ENCODE measurements around the gene SGPP1. TPM values are rescaled to one million over a fixed set of nuclear protein-coding genes. Genes with fewer than 3 reads are reported as not detected.
"Not testable (repeated sequence)": the region's sequence is repeated elsewhere in the genome, so short reads cannot be mapped to it uniquely, and the experiment has no call there.

SGPP1 gene
- total RNA-seq, 1 donor from 2014 or later: 21.1 TPM

- H3K36me3 ChIP-seq: no peaks in the 10 kb centered on the region
- DNase-seq (ENCODE audit: extremely low spot score in 2 of 2): no peak
- no peaks in the 10 kb centered on the region for H3K27me3 ChIP-seq
- H3K4me3 ChIP-seq: no peak overlapping the region
- H3K27ac ChIP-seq: no peak overlapping the region
- TF ChIP-seq CTCF (IDR thresholded peaks at IDR 0.05) (no peak), POLR2A (IDR thresholded peaks at IDR 0.05) (no peak), POLR2AphosphoS5 (IDR thresholded peaks at IDR 0.05; ENCODE audit: insufficient read depth in 1 of 2, low read depth in 1 of 2) (no peak)
- intact Hi-C loops (cut with DNase I): no loop called here
- H3K4me1 ChIP-seq: no peaks in the 10 kb centered on the region
- no peaks in the 10 kb centered on the region for H3K9me3 ChIP-seq
These were observed 31.6 kb upstream of the SGPP1 start for GRCh38 chr14:63759456-63759855.

- Histone ChIP-seq H3K36me3 (no peaks in the 10 kb centered on the region), H3K9me3 (no peaks in the 10 kb centered on the region), H3K27me3 (no peaks in the 10 kb centered on the region), H3K27ac (no peak overlapping the region), H3K4me1 (no peaks in the 10 kb centered on the region), H3K4me3 (no peak overlapping the region)
- no peak for DNase-seq (ENCODE audit: extremely low spot score in 2 of 2)
- intact Hi-C loops (cut with DNase I): no loop called here
- TF ChIP-seq CTCF (IDR thresholded peaks at IDR 0.05) (no peak), POLR2A (IDR thresholded peaks at IDR 0.05) (no peak), POLR2AphosphoS5 (IDR thresholded peaks at IDR 0.05; ENCODE audit: insufficient read depth in 1 of 2, low read depth in 1 of 2) (no peak)
These were observed 29.3 kb upstream of the SGPP1 start for GRCh38 chr14:63757211-63757610.

- no peak overlapping the region for H3K4me3 ChIP-seq
- intact Hi-C loops (cut with DNase I): no loop called here
- no peak for TF ChIP-seq POLR2A (IDR thresholded peaks at IDR 0.05)
- TF ChIP-seq CTCF (IDR thresholded peaks at IDR 0.05): no peak
- TF ChIP-seq POLR2AphosphoS5 (IDR thresholded peaks at IDR 0.05; ENCODE audit: insufficient read depth in 1 of 2, low read depth in 1 of 2): no peak
- H3K4me1 ChIP-seq: no peaks in the 10 kb centered on the region
- H3K27ac ChIP-seq: no peak overlapping the region
- H3K9me3 ChIP-seq: no peaks in the 10 kb centered on the region
- DNase-seq (ENCODE audit: extremely low spot score in 2 of 2): no peak
- no peaks in the 10 kb centered on the region for H3K36me3 ChIP-seq
- no peaks in the 10 kb centered on the region for H3K27me3 ChIP-seq
These were observed 24.7 kb upstream of the SGPP1 start for GRCh38 chr14:63752449-63753169.

- H3K36me3 ChIP-seq; H3K9me3 ChIP-seq; DNase-seq (ENCODE audit: extremely low spot score in 2 of 2); H3K4me3 ChIP-seq; H3K27ac ChIP-seq; H3K27me3 ChIP-seq; intact Hi-C loops (cut with DNase I); H3K4me1 ChIP-seq: not testable (repeated sequence)
These were observed 23.2 kb upstream of the SGPP1 start for GRCh38 chr14:63751076-63751475.

GRCh38 chr14:63747846-63748245 is 20.0 kb upstream of the SGPP1 start:
- no peaks in the 10 kb centered on the region for H3K27me3 ChIP-seq
- TF ChIP-seq CTCF (IDR thresholded peaks at IDR 0.05) (no peak), POLR2AphosphoS5 (IDR thresholded peaks at IDR 0.05; ENCODE audit: insufficient read depth in 1 of 2, low read depth in 1 of 2) (no peak), POLR2A (IDR thresholded peaks at IDR 0.05) (no peak)
- no peaks in the 10 kb centered on the region for H3K4me1 ChIP-seq
- no peak overlapping the region for H3K27ac ChIP-seq
- no peaks in the 10 kb centered on the region for H3K9me3 ChIP-seq
- no peaks in the 10 kb centered on the region for H3K36me3 ChIP-seq
- no peak for DNase-seq (ENCODE audit: extremely low spot score in 2 of 2)
- H3K4me3 ChIP-seq: no peak overlapping the region
- intact Hi-C loops (cut with DNase I): no loop called here
